NCI-H2081 (cell line): Measurements from ENCODE around the gene IRF2BPL.

Source experiments
- DNase-seq, 2 experiments: peaks; one replicate each; lab custom pipeline; 2025; lab: John Stamatoyannopoulos, UW

The IRF2BPL gene

DNA sequence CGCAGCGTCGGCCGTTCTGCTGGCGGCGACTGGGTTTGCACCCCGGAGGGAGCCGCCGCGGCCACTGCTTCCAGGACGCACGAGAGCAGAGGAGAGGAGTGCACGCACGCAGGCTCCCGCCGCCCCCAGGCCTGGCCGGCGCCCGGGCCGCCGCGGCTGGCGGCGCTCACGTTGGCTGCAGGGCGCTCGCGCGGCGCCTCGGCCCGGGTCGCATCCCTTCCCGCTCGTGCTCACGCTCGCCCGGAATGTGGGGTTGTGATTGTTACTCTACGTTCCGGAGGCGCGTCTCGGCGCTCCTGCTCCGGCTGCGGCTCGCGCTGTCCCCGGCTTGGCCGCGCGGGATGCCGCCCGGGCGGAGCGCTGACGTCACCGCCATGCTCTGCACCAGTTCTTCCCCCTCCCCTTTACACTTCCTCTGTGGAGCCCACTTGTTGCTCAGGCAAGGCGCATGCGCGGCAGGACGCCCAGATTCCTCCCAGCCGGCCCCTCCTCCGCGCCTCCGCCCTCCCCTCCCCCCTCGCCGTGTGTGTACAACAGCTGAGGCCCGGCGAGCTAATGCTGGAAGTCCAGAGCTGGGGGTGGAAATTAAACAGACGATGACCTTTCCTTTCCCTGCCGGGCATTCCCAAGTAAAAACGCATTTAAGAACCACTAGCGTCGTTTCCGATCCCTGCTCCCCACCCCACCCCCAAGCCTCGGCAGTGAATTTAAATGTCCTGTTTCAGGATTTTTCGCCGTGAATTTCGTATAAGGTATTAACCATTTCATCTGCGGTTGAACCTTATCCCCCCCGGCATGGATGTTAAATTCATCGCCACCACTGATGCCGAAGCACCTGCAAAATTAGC lies at the start of gene IRF2BPL:
IRF2BPL (minus strand) TSS at position 325 of the 848 bp plus-strand sequence. CDS start 916 bp downstream, outside the sequence.
- peak; percentile 94 to 96 for DNase-seq

DNA sequence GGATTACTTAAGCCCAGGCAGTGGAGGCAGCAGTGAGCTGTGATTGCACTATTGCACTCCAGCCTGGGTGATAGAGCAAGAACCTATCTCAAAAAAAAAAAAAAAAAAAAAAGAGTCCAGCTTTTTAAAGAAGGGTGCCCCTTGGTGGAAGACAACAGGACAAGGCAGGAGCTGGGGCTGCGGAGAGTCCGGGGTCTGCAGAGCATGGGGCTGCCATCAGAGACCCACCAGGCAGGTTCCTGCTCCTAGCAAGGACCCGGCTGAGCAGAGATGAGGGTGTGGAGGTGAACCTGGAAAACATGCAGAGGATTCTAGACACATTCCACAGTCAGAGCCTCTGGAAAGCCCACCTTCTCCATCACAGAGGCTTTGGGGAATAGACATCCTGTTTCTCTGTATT lies 48.5 kb upstream of the IRF2BPL start:
- DNase-seq: no peak

GRCh38 chr14:77076113-77076631 lies 47.7 kb upstream of the IRF2BPL start:
- DNase-seq: no peak

DNA sequence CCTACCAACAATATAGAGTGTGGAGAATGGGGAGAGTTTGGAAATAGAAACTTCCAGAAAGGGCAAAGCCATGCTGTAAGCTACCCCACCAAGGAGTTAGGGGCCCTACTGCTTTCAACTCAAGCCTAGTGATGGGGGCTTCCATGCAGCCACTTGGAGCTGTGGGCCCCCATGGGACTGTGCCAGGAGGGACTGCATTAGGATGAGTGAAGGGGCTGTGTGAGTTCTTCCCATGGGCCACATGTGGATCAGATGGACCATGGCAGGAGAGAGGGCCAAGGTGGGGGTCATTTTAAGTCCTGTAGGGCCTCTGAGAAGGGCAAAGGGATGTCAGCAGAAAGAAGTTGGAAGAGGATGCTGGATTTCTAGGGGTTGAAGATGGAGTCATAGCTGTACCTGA lies 46.5 kb upstream of the IRF2BPL start:
- DNase-seq: no peak

GRCh38 chr14:77071938-77072388 lies 43.5 kb upstream of the IRF2BPL start:
- DNase-seq: no peak

GRCh38 chr14:77069551-77069950 lies 41.0 kb upstream of the IRF2BPL start:
- DNase-seq: no peak

- DNase-seq: no peak
Observed at GRCh38 chr14:77068517-77069200, 40.2 kb upstream of the IRF2BPL start.

- peak; percentile 74 to 76 for DNase-seq
Observed at GRCh38 chr14:77067632-77068516, 39.4 kb upstream of the IRF2BPL start.

DNA sequence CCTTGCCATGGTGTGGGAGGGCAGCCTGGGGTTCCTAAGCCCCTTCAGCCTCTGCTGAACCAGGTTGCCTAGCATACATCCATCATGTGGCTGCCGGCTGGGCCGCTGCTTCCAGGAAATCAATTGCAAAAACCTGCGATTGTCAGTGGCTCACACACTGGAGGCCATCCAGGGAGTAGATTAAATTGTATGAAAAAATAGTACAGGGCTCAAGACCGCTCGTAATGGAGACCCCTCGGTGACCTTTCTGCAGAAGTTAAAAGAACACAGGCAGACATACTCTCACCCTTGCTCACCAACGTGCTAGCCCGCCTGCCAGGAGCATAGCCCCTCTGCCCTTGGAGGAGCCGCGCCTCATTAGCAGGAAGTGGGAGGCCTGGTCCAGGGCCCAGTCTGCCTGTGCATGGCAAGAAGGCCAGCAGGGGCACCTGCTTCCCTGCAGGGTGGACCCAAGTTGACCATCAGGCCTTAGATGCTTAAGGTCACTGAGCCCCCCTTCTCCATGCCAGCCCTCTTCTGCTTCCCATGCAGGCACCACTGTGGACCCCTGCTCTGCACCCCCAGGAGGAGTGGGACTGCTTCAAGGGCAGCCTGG lies 38.2 kb upstream of the IRF2BPL start:
- DNase-seq: no peak

DNA sequence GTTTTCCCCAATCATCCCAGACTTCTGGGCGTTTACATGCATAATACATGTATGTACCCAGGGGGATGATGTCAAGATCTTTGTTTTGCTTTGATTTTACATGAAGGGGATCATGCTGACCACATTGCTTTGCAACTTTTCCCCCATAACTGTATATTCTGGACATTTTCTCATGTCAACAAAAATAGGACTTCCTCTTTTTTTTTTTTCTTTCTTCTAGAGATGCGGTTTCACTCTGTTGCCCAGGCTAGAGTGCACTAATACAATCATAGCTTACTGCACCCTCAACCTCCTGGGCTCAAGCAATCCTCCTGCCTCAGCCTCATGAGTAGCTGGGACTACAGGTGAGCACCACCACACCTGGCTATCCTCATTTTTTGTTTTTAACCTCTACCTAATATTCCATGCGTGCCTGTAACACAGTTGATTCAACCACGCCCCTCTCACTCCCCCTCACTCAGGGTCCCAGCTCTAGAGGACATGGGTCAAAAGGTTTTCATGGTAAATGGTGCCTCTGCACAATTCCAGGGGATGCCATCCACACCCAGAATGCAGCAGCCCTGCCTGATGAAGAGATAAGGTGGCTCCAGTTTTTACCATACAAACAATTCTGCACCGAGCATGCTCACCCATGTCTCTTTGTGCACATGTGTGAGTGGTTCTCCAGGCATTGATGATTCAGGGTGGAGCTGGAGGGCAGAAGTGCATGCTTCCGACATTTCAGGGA lies 37.5 kb upstream of the IRF2BPL start:
- no peak for DNase-seq

DNA sequence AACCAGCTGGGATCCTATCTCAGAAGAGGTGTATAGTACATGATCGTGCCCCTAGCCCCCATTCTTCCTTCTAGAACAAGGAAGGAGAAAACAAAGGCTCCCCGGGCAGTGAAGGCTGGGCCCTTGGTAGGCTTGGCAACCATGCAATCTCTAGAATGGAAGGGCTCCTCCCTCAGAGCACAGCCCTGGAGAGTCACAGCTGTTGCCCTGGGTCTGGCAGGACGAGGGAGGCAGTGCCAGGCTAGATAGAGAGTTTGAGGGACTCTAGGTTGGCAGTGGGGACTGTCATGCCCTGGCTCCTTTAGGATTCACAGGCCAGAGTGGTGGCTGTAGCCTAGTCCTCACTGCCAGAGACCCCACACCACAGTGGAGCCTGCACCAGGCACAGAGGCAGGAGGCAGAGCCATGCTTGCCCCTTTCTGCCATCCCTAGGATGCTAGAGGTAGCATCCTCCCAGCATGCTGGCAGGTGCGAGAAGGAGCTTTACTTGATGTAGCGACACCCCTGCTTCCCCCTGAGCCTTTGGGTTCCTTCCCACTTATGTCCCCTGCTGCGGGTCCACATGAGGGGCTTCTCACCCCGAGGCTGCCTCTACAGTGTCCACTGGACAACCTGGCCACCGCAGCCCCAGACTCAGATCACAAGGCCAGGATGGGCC lies 36.1 kb upstream of the IRF2BPL start:
- DNase-seq: no peak

GRCh38 chr14:77063571-77064171 lies 35.2 kb upstream of the IRF2BPL start:
- no peak for DNase-seq

DNA sequence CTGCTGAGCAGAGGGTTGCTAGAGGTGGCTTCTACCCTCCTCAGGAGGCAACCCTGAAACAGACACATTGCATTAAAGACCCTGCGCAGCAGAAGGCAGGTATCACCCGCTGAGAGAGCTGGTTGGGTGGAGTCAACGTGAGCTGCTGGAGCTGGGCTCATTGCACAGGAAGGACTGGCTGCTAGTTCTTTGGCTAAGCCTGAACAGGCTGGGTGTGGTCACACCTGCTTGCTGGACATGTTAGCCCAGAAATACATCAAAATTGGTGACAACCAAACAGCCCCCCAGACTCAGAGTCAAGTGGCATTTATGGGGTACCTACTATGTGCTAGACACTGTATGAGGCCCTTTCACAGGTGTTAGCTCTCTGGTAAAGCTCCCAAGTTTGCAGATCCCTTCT lies 33.8 kb upstream of the IRF2BPL start:
- no peak for DNase-seq

DNA sequence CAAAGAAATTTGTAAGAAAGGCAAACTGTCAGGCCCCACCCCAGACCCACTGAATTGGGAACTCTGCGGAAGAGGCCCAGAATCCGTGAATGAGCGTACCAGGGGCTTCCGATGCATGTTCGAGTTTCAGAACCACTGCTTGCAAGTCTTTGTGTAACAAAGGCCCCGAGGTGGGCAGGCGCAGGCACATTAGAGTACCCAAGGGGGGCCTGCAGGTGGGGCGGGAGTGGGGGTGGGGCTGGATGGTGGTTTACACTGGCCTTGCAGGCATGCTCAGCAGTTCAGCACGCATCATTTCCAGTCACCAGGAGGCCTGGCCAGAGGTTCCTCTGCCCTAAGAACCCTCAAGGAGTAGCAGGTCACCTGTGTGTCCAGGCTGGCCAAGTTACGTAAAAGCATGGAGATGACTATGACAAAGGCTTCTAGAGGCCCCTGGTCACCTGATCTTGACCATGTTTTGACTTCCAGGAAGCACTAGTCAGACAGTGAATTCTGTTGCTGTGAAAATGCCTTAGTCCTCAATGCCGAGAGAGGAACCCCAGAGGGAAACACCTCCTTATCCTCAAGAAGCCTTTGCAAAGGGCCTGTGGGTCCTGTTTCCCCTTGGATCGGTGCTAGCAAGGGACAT lies 33.2 kb upstream of the IRF2BPL start:
- DNase-seq: no peak

DNA sequence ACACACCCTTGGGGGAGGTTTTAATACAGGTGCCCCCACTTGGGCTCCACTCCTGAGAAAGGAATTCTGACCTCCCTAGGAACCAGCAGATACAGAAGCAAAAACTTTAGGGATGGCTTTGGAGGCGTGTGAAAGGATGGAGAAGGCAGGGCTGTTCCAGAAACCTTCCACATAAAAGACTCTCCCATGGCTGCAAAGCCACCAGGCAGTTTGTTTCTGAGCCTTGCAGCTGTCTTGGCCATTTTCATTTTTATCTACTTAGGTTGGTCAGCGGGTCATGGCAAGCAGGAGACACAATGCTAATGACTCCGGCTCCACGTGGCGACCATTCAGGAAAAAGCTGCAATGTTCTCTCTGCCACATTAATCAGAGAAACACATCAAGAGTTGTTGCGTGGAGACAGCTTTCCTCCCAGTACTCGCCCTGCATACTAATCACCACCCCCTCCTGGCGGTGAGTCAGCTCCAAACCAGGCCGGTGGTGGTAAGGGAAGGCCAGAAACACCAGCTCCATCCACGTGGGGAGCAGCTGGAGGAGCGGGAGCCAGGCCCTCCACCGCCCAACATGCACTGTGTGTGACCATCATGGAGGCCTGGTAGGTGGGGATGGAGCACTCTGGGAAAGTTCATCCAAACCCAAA lies 30.9 kb upstream of the IRF2BPL start:
- DNase-seq: peak in 1 of 2 experiments; percentile 16

- no peak for DNase-seq
Observed at GRCh38 chr14:77058785-77059184, 30.3 kb upstream of the IRF2BPL start.

DNA sequence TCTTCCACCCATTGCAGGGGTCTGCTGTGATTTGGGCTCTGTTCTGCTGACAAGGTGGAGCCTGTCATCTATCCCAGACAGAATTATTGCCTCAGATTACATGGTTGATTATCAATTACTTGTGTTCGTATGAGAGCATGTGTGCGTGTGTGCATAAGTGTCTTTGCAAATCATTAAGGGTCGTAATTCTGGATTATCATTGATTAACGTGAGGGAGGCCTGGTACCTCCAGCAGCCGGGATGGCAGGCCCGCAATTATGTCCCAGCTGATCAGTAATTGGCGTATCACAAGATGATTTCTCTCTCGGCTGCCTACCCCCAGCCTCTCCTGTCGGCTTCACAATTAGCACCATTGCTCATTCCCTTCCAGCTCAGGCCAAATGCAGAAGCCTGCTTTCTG lies 29.6 kb upstream of the IRF2BPL start:
- DNase-seq: no peak

GRCh38 chr14:77055981-77056380 lies 27.5 kb upstream of the IRF2BPL start:
- DNase-seq: no peak

DNA sequence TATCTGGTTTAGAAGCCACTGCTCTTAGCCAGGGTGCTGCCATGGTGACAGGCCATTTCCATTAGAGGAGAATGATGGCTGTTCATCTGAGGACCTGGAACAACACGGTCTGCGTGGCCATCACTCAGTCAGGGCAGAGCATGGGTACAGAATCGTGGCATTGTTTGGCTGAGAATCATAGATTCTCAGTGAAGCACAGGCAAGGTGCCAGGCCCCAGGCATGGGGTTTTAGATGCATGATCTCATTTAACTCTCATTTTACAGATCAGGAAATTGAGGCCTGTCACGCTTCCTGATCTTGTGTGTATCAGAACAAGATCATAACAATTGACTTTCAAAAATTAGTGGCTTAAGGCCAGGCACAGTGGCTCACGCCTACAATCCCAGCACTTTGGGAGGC lies 26.8 kb upstream of the IRF2BPL start:
- DNase-seq: peak in 1 of 2 experiments; percentile 22
